GM23338 (cell line): Measurements from ENCODE around the gene PPP2R1B. TPM values are rescaled to one million over a fixed set of nuclear protein-coding genes. Genes with fewer than 3 reads are reported as not detected.

ENCODE experiments used
- ATAC-seq: fragments of 200-7000 bp; cut with Tn5 transposase; 3 replicates; pipeline ENCODE4 v1.9.1; 2020
- DNase-seq: peaks from one replicate; pipeline ENCODE4 v3.0.0-alpha.2; 2015; ENCODE audit warnings: low spot score
- H2AFZ ChIP-seq: fragments of 200-600 bp; sonication (generic); 2 replicates; pipeline ENCODE4 v1.8.0; 2016; ENCODE audit warnings: antibody characterized with exemption, mild to moderate bottlenecking, moderate library complexity
- H3F3A ChIP-seq: fragments of 200-600 bp; sonication (generic); replicated peaks from 2 replicates; pipeline ENCODE4 v1.8.0; 2017; ENCODE audit warnings: antibody characterized with exemption, mixed run types, low read depth
- H3K27ac ChIP-seq: fragments of 200-600 bp; sonication (generic); 2 replicates; pipeline ENCODE4 v1.6.1; 2016; ENCODE audit warnings: low read depth
- H3K27me3 ChIP-seq: fragments of 200-600 bp; sonication (generic); 2 replicates; pipeline ENCODE4 v1.8.0; 2016; ENCODE audit warnings: mild to moderate bottlenecking, mixed run types, moderate library complexity; ENCODE audit not compliant: insufficient read depth
- H3K36me3 ChIP-seq: fragments of 200-600 bp; sonication (generic); 2 replicates; pipeline ENCODE4 v1.8.0; 2016; ENCODE audit warnings: mild to moderate bottlenecking; ENCODE audit not compliant: insufficient read depth
- H3K4me1 ChIP-seq: fragments of 200-600 bp; sonication (generic); 2 replicates; pipeline ENCODE4 v1.8.0; 2016; ENCODE audit warnings: mild to moderate bottlenecking, moderate library complexity; ENCODE audit not compliant: insufficient read depth
- H3K4me2 ChIP-seq: fragments of 200-600 bp; sonication (generic); 2 replicates; pipeline ENCODE4 v1.7.1; 2017; ENCODE audit warnings: mixed run types
- H3K4me3 ChIP-seq: fragments of 200-600 bp; sonication (generic); 2 replicates; pipeline ENCODE4 v1.6.1; 2016; ENCODE audit warnings: mixed run types
- H3K79me2 ChIP-seq: fragments of 200-600 bp; sonication (generic); replicated peaks from 2 replicates; pipeline ENCODE4 v1.8.0; 2017; ENCODE audit warnings: mild to moderate bottlenecking; ENCODE audit not compliant: insufficient read depth
- H3K9me2 ChIP-seq: fragments of 200-600 bp; sonication (generic); 2 replicates; pipeline ENCODE4 v1.8.0; 2017; ENCODE audit not compliant: insufficient read depth
- H4K20me1 ChIP-seq: fragments of 200-600 bp; sonication (generic); replicated peaks from 2 replicates; pipeline ENCODE4 v1.8.0; 2017; ENCODE audit warnings: mild to moderate bottlenecking; ENCODE audit not compliant: insufficient read depth
- H3K27ac Mint-ChIP-seq: 2 replicates; pipeline ENCODE4 v1.8.0; 2020; ENCODE audit warnings: inconsistent platforms, mild to moderate bottlenecking, moderate library complexity, mixed read lengths
- H3K27me3 Mint-ChIP-seq: 3 replicates; pipeline ENCODE4 v1.8.0; 2022; ENCODE audit warnings: low read depth, mild to moderate bottlenecking, moderate library complexity, mixed read lengths, inconsistent platforms; ENCODE audit not compliant: insufficient read depth, poor library complexity
- H3K36me3 Mint-ChIP-seq: 3 replicates; pipeline ENCODE4 v1.8.0; 2021; ENCODE audit warnings: low read depth, mild to moderate bottlenecking, inconsistent platforms, moderate library complexity, mixed read lengths
- H3K4me1 Mint-ChIP-seq: 3 replicates; pipeline ENCODE4 v1.8.0; 2020; ENCODE audit warnings: mild to moderate bottlenecking, inconsistent platforms, mixed read lengths
- H3K4me3 Mint-ChIP-seq: 3 replicates; pipeline ENCODE4 v1.8.0; 2021; ENCODE audit warnings: moderate library complexity, mild to moderate bottlenecking, inconsistent platforms, mixed read lengths
- H3K9me3 Mint-ChIP-seq: 3 replicates; pipeline ENCODE4 v1.8.0; 2020; ENCODE audit warnings: moderate library complexity, mild to moderate bottlenecking, inconsistent platforms, mixed read lengths
- CREB1 ChIP-seq: fragments of 250-450 bp; sonication (Bioruptor Pico); IDR thresholded peaks from 2 replicates; pipeline ENCODE4 v1.5.0; 2020; ENCODE audit warnings: low read depth, mild to moderate bottlenecking, moderate library complexity
- EZH2 ChIP-seq: fragments of 200-600 bp; sonication (generic); IDR thresholded peaks from one replicate; pipeline ENCODE4 v1.8.0; 2017; ENCODE audit warnings: antibody characterized with exemption, mild to moderate bottlenecking, low read depth; ENCODE audit not compliant: unreplicated experiment
- EZH2phosphoT487 ChIP-seq: fragments of 200-600 bp; sonication (generic); IDR thresholded peaks from one replicate; pipeline ENCODE4 v1.8.1; 2018; ENCODE audit warnings: antibody characterized with exemption; ENCODE audit not compliant: unreplicated experiment
- JUNB ChIP-seq: IDR thresholded peaks from one replicate; pipeline ENCODE4 v1.6.1; 2016; ENCODE audit warnings: antibody characterized with exemption; ENCODE audit not compliant: unreplicated experiment
- NANOG ChIP-seq: IDR thresholded peaks from 2 replicates; pipeline ENCODE4 v1.6.1; 2016; ENCODE audit warnings: antibody characterized with exemption, borderline replicate concordance
- POLR2AphosphoS5 ChIP-seq: IDR thresholded peaks from 2 replicates; pipeline ENCODE4 v1.6.1; 2016; ENCODE audit warnings: antibody characterized with exemption, low read depth
- STAT1 ChIP-seq: IDR thresholded peaks from one replicate; pipeline ENCODE4 v1.6.1; 2016; ENCODE audit warnings: antibody characterized with exemption; ENCODE audit not compliant: unreplicated experiment
- ZNF114 ChIP-seq: fragments of 250-450 bp; sonication (Bioruptor Pico); IDR thresholded peaks from 2 replicates; pipeline ENCODE4 v1.5.0; 2020; ENCODE audit warnings: mild to moderate bottlenecking, moderate library complexity
- ZNF331 ChIP-seq: fragments of 250-450 bp; sonication (Bioruptor Pico); IDR thresholded peaks from 2 replicates; pipeline ENCODE4 v1.5.0; 2020; ENCODE audit warnings: low read depth, mild to moderate bottlenecking, moderate library complexity
- polyA plus RNA-seq: library from polyadenylated mRNA; unstranded; fragments of >200 nt; fragmentation: Nextera tagmentation; extraction: Ambion mirVana; gene quantifications from 2 replicates; pipeline ENCODE4 v1.2.1, GENCODE V29; 2016
- total RNA-seq: library from RNA; depleted of rRNA; stranded (reverse); fragments of >200 nt; shearing (Covaris generic); gene quantifications from 2 replicates; pipeline ENCODE4 v1.2.3, GENCODE V29; 2014
- TF ChIP-seq, protein P1 (sequence below): fragments of 250-450 bp; sonication (Bioruptor Pico); IDR thresholded peaks from 2 replicates; pipeline ENCODE4 v1.5.0; 2020; ENCODE audit warnings: mild to moderate bottlenecking, moderate library complexity
- TF ChIP-seq, protein P2 (sequence below), 2 experiments: fragments of 200-600 bp in 1 of 2; sonication (generic) in 1 of 2; conservative IDR thresholded peaks; 2 replicates each; pipeline versions ENCODE4 v1.5.1 to v1.6.1; 2016 to 2017; ENCODE audit warnings: antibody characterized with exemption in 2 of 2, low read depth in 2 of 2, mild to moderate bottlenecking in 2 of 2, moderate library complexity in 1 of 2
- TF ChIP-seq, protein P3 (sequence below): IDR thresholded peaks from one replicate; pipeline ENCODE4 v1.6.1; 2018; ENCODE audit warnings: antibody characterized with exemption; ENCODE audit not compliant: unreplicated experiment
- TF ChIP-seq, protein P4 (sequence below): IDR thresholded peaks from 2 replicates; pipeline ENCODE4 v1.6.1; 2016; ENCODE audit warnings: antibody characterized with exemption

PPP2R1B gene
- total and polyA plus RNA-seq, 2 experiments from 2014 or later, result 18.5 to 82.0 TPM

DNA sequence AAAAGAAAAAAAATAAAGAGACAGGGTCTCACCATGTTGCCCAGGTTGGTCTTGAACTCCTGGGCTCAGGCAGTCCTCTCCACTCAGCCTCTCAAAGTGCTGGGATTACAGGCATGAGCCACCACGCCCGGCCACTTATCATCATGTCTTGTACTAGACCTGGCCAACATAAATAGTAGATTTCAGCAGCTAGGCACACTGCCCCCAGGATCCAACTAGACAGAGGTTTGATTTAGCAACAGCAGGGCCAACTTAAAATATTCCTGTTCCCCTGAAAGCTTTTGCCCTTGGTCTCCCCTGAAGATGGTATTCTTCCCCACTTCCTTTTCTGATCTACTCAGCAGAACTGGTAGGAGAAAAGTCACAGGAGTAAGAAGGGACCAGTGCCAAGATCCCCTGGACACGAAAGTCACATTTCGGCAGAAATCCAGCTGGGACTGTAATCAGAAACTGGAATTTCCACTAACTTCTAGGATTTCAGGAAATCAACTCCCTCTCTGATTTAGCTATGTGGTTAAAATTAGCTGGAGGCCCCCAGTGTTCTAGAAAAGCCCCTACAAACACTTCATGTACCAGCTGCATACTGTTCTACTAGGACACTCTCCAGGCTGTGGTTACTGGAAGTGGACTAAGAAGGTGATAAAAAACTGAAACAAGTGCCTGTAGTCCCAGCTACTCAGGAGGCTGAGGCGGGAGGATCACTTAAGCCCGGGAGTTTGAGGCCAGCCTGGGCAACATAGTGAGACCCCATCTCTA is 8.9 kb upstream of the PPP2R1B start (continued):
- TF ChIP-seq ZNF331 (no peak), CREB1 (no peak), EZH2 (no peak)

DNA sequence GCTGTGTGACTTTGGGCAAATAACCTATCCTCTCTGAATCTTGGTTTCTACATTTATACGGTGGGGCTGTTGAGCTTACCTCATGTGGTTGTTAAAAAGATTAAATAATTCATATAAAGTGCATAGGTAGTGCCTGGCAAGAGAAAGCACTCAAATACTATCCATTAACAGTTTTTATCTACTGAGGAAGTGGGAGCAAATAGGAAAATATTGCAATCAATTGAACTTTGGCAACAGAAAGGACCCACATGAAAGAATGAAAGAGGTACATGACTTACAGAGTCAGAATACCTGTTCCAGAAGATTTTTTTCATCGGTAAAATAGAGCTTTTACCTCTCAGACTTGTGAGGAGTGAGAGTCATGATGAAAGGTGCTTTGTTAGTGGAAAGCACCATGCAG is 6.3 kb upstream of the PPP2R1B start:
- H3K27ac Mint-ChIP-seq, result no peak overlapping the region
- no peak for TF ChIP-seq EZH2phosphoT487
- TF ChIP-seq, protein P1, sequence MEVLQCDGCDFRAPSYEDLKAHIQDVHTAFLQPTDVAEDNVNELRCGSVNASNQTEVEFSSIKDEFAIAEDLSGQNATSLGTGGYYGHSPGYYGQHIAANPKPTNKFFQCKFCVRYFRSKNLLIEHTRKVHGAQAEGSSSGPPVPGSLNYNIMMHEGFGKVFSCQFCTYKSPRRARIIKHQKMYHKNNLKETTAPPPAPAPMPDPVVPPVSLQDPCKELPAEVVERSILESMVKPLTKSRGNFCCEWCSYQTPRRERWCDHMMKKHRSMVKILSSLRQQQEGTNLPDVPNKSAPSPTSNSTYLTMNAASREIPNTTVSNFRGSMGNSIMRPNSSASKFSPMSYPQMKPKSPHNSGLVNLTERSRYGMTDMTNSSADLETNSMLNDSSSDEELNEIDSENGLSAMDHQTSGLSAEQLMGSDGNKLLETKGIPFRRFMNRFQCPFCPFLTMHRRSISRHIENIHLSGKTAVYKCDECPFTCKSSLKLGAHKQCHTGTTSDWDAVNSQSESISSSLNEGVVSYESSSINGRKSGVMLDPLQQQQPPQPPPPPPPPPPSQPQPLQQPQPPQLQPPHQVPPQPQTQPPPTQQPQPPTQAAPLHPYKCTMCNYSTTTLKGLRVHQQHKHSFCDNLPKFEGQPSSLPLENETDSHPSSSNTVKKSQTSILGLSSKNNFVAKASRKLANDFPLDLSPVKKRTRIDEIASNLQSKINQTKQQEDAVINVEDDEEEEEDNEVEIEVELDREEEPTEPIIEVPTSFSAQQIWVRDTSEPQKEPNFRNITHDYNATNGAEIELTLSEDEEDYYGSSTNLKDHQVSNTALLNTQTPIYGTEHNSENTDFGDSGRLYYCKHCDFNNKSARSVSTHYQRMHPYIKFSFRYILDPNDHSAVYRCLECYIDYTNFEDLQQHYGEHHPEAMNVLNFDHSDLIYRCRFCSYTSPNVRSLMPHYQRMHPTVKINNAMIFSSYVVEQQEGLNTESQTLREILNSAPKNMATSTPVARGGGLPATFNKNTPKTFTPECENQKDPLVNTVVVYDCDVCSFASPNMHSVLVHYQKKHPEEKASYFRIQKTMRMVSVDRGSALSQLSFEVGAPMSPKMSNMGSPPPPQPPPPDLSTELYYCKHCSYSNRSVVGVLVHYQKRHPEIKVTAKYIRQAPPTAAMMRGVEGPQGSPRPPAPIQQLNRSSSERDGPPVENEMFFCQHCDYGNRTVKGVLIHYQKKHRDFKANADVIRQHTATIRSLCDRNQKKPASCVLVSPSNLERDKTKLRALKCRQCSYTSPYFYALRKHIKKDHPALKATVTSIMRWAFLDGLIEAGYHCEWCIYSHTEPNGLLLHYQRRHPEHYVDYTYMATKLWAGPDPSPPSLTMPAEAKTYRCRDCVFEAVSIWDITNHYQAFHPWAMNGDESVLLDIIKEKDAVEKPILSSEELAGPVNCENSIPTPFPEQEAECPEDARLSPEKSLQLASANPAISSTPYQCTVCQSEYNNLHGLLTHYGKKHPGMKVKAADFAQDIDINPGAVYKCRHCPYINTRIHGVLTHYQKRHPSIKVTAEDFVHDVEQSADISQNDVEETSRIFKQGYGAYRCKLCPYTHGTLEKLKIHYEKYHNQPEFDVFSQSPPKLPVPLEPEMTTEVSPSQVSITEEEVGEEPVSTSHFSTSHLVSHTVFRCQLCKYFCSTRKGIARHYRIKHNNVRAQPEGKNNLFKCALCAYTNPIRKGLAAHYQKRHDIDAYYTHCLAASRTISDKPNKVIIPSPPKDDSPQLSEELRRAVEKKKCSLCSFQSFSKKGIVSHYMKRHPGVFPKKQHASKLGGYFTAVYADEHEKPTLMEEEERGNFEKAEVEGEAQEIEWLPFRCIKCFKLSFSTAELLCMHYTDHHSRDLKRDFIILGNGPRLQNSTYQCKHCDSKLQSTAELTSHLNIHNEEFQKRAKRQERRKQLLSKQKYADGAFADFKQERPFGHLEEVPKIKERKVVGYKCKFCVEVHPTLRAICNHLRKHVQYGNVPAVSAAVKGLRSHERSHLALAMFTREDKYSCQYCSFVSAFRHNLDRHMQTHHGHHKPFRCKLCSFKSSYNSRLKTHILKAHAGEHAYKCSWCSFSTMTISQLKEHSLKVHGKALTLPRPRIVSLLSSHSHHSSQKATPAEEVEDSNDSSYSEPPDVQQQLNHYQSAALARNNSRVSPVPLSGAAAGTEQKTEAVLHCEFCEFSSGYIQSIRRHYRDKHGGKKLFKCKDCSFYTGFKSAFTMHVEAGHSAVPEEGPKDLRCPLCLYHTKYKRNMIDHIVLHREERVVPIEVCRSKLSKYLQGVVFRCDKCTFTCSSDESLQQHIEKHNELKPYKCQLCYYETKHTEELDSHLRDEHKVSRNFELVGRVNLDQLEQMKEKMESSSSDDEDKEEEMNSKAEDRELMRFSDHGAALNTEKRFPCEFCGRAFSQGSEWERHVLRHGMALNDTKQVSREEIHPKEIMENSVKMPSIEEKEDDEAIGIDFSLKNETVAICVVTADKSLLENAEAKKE (CRISPR knock-in tag), result no peak
- no peak for TF ChIP-seq EZH2
- TF ChIP-seq, protein P2, sequence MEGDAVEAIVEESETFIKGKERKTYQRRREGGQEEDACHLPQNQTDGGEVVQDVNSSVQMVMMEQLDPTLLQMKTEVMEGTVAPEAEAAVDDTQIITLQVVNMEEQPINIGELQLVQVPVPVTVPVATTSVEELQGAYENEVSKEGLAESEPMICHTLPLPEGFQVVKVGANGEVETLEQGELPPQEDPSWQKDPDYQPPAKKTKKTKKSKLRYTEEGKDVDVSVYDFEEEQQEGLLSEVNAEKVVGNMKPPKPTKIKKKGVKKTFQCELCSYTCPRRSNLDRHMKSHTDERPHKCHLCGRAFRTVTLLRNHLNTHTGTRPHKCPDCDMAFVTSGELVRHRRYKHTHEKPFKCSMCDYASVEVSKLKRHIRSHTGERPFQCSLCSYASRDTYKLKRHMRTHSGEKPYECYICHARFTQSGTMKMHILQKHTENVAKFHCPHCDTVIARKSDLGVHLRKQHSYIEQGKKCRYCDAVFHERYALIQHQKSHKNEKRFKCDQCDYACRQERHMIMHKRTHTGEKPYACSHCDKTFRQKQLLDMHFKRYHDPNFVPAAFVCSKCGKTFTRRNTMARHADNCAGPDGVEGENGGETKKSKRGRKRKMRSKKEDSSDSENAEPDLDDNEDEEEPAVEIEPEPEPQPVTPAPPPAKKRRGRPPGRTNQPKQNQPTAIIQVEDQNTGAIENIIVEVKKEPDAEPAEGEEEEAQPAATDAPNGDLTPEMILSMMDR (conservative IDR thresholded peaks at IDR 0.05; ENCODE audit: low read depth in 2 of 2), result no peak
- TF ChIP-seq, protein P3, sequence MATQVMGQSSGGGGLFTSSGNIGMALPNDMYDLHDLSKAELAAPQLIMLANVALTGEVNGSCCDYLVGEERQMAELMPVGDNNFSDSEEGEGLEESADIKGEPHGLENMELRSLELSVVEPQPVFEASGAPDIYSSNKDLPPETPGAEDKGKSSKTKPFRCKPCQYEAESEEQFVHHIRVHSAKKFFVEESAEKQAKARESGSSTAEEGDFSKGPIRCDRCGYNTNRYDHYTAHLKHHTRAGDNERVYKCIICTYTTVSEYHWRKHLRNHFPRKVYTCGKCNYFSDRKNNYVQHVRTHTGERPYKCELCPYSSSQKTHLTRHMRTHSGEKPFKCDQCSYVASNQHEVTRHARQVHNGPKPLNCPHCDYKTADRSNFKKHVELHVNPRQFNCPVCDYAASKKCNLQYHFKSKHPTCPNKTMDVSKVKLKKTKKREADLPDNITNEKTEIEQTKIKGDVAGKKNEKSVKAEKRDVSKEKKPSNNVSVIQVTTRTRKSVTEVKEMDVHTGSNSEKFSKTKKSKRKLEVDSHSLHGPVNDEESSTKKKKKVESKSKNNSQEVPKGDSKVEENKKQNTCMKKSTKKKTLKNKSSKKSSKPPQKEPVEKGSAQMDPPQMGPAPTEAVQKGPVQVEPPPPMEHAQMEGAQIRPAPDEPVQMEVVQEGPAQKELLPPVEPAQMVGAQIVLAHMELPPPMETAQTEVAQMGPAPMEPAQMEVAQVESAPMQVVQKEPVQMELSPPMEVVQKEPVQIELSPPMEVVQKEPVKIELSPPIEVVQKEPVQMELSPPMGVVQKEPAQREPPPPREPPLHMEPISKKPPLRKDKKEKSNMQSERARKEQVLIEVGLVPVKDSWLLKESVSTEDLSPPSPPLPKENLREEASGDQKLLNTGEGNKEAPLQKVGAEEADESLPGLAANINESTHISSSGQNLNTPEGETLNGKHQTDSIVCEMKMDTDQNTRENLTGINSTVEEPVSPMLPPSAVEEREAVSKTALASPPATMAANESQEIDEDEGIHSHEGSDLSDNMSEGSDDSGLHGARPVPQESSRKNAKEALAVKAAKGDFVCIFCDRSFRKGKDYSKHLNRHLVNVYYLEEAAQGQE, result no peak
- no peak for TF ChIP-seq ZNF114 (CRISPR knock-in tag)
- TF ChIP-seq NANOG, result no peak
- TF ChIP-seq, protein P4, sequence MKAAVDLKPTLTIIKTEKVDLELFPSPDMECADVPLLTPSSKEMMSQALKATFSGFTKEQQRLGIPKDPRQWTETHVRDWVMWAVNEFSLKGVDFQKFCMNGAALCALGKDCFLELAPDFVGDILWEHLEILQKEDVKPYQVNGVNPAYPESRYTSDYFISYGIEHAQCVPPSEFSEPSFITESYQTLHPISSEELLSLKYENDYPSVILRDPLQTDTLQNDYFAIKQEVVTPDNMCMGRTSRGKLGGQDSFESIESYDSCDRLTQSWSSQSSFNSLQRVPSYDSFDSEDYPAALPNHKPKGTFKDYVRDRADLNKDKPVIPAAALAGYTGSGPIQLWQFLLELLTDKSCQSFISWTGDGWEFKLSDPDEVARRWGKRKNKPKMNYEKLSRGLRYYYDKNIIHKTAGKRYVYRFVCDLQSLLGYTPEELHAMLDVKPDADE, result no peak
- TF ChIP-seq JUNB, result no peak
- TF ChIP-seq ZNF331, result no peak
- TF ChIP-seq POLR2AphosphoS5, result no peak
- TF ChIP-seq STAT1, result no peak

More for the DNA sequence above, 6.3 kb upstream of the PPP2R1B start:
- no peak for ATAC-seq
- Histone ChIP-seq H3K36me3 (no peaks in the 10 kb centered on the region), H2AFZ (no peak overlapping the region), H3K4me3 (no peak overlapping the region), H3F3A (0 out of 2 replicates have a peak, but pooled peaks cover 5% of the 10 kb centered on the region), H3K27ac (no peak overlapping the region), H3K79me2 (no peaks in the 10 kb centered on the region), H3K9me2 (no peaks in the 10 kb centered on the region), H3K4me2 (no peak overlapping the region), H3K27me3 (no peaks in the 10 kb centered on the region), H4K20me1 (no peaks in the 10 kb centered on the region), H3K4me1 (peaks cover 33% of the 10 kb centered on the region)
- Mint-ChIP-seq H3K27me3 (peaks cover 5% of the 10 kb centered on the region), H3K4me1 (peaks cover 30% of the 10 kb centered on the region; the same call in 2 of the 3 replicates), H3K4me3 (no peak overlapping the region), H3K9me3 (no peaks in the 10 kb centered on the region), H3K36me3 (no peaks in the 10 kb centered on the region)
- no peak for DNase-seq
